ENCODE results near the gene TMEM91. TPM values are rescaled to one million over a fixed set of nuclear protein-coding genes. Genes with fewer than 3 reads are reported as not detected.

The TMEM91 gene
- total and polyA plus RNA-seq, 2 of the 13 experiments (the other 11 are each of a cell fraction or from before 2014, with no cell fraction given) = 6.3 to 10.3 TPM

GRCh38 chr19:41353466-41354342 is 22.6 kb upstream of the TMEM91 start, which contains the start of gene TGFB1 (continued):
- TF ChIP-seq, protein P1, sequence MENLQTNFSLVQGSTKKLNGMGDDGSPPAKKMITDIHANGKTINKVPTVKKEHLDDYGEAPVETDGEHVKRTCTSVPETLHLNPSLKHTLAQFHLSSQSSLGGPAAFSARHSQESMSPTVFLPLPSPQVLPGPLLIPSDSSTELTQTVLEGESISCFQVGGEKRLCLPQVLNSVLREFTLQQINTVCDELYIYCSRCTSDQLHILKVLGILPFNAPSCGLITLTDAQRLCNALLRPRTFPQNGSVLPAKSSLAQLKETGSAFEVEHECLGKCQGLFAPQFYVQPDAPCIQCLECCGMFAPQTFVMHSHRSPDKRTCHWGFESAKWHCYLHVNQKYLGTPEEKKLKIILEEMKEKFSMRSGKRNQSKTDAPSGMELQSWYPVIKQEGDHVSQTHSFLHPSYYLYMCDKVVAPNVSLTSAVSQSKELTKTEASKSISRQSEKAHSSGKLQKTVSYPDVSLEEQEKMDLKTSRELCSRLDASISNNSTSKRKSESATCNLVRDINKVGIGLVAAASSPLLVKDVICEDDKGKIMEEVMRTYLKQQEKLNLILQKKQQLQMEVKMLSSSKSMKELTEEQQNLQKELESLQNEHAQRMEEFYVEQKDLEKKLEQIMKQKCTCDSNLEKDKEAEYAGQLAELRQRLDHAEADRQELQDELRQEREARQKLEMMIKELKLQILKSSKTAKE (CRISPR knock-in tag; IDR thresholded peaks at IDR 0.05; ENCODE audit: borderline replicate concordance) = 0 out of 2 replicates have a peak, but pooled peaks have one; percentile 13
- TF ChIP-seq ELF3 (CRISPR knock-in tag; IDR thresholded peaks at IDR 0.05) (peak; percentile 13; the same call in 1 of the 2 replicates), EEA1 (CRISPR knock-in tag; IDR thresholded peaks at IDR 0.05; ENCODE audit: borderline replicate concordance) (no peak), PATZ1 (CRISPR knock-in tag; IDR thresholded peaks at IDR 0.05) (peak; percentile 98), ZBTB7B (CRISPR knock-in tag; IDR thresholded peaks at IDR 0.05) (peak; percentile 90), HDAC1 (CRISPR knock-in tag; IDR thresholded peaks at IDR 0.05) (peak; percentile 61), SMAD3 (CRISPR knock-in tag; IDR thresholded peaks at IDR 0.05) (no peak), ZNF577 (CRISPR knock-in tag; IDR thresholded peaks at IDR 0.05; ENCODE audit: borderline replicate concordance, low read depth) (no peak), GATAD2A (CRISPR knock-in tag; IDR thresholded peaks at IDR 0.05) (peak; percentile 72), NR2F1 (CRISPR knock-in tag; IDR thresholded peaks at IDR 0.05) (no peak), ETV5 (CRISPR knock-in tag; IDR thresholded peaks at IDR 0.05; ENCODE audit: borderline replicate concordance) (peak; percentile 63; the same call in 1 of the 2 replicates), FOXM1 (CRISPR knock-in tag; IDR thresholded peaks at IDR 0.05) (no peak)
- TF ChIP-seq, protein P2, sequence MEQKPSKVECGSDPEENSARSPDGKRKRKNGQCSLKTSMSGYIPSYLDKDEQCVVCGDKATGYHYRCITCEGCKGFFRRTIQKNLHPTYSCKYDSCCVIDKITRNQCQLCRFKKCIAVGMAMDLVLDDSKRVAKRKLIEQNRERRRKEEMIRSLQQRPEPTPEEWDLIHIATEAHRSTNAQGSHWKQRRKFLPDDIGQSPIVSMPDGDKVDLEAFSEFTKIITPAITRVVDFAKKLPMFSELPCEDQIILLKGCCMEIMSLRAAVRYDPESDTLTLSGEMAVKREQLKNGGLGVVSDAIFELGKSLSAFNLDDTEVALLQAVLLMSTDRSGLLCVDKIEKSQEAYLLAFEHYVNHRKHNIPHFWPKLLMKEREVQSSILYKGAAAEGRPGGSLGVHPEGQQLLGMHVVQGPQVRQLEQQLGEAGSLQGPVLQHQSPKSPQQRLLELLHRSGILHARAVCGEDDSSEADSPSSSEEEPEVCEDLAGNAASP (CRISPR knock-in tag; IDR thresholded peaks at IDR 0.05; ENCODE audit: borderline replicate concordance) = no peak
- TF ChIP-seq, protein P3, sequence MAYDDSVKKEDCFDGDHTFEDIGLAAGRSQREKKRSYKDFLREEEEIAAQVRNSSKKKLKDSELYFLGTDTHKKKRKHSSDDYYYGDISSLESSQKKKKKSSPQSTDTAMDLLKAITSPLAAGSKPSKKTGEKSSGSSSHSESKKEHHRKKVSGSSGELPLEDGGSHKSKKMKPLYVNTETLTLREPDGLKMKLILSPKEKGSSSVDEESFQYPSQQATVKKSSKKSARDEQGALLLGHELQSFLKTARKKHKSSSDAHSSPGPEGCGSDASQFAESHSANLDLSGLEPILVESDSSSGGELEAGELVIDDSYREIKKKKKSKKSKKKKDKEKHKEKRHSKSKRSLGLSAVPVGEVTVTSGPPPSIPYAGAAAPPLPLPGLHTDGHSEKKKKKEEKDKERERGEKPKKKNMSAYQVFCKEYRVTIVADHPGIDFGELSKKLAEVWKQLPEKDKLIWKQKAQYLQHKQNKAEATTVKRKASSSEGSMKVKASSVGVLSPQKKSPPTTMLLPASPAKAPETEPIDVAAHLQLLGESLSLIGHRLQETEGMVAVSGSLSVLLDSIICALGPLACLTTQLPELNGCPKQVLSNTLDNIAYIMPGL (CRISPR knock-in tag; IDR thresholded peaks at IDR 0.05; ENCODE audit: borderline replicate concordance in 1 of 2, low read depth in 1 of 2) = peak in 1 of 2 experiments; percentile 85; a peak in 3 of 4 replicates
- TF ChIP-seq, protein P4, sequence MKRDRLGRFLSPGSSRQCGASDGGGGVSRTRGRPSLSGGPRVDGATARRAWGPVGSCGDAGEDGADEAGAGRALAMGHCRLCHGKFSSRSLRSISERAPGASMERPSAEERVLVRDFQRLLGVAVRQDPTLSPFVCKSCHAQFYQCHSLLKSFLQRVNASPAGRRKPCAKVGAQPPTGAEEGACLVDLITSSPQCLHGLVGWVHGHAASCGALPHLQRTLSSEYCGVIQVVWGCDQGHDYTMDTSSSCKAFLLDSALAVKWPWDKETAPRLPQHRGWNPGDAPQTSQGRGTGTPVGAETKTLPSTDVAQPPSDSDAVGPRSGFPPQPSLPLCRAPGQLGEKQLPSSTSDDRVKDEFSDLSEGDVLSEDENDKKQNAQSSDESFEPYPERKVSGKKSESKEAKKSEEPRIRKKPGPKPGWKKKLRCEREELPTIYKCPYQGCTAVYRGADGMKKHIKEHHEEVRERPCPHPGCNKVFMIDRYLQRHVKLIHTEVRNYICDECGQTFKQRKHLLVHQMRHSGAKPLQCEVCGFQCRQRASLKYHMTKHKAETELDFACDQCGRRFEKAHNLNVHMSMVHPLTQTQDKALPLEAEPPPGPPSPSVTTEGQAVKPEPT (CRISPR knock-in tag; IDR thresholded peaks at IDR 0.05; ENCODE audit: low read depth) = 0 out of 2 replicates have a peak, but pooled peaks have one; percentile 2
- TF ChIP-seq, protein P5, sequence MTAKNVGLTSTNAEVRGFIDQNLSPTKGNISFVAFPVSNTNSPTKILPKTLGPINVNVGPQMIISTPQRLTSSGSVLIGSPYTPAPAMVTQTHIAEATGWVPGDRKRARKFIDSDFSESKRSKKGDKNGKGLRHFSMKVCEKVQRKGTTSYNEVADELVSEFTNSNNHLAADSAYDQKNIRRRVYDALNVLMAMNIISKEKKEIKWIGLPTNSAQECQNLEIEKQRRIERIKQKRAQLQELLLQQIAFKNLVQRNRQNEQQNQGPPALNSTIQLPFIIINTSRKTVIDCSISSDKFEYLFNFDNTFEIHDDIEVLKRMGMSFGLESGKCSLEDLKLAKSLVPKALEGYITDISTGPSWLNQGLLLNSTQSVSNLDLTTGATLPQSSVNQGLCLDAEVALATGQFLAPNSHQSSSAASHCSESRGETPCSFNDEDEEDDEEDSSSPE (CRISPR knock-in tag; IDR thresholded peaks at IDR 0.05) = peak; percentile 18; the same call in 1 of the 2 replicates

Measured in HepG2 (cell line).